ENCODE results near the gene CAVIN3. TPM values are rescaled to one million over a fixed set of nuclear protein-coding genes. Genes with fewer than 3 reads are reported as not detected.

The CAVIN3 gene
- total and polyA plus RNA-seq, 9 of the 15 experiments (the other 6 are each of a cell fraction or from before 2014, with no cell fraction given): 0.13 TPM; not detected in 8

DNA sequence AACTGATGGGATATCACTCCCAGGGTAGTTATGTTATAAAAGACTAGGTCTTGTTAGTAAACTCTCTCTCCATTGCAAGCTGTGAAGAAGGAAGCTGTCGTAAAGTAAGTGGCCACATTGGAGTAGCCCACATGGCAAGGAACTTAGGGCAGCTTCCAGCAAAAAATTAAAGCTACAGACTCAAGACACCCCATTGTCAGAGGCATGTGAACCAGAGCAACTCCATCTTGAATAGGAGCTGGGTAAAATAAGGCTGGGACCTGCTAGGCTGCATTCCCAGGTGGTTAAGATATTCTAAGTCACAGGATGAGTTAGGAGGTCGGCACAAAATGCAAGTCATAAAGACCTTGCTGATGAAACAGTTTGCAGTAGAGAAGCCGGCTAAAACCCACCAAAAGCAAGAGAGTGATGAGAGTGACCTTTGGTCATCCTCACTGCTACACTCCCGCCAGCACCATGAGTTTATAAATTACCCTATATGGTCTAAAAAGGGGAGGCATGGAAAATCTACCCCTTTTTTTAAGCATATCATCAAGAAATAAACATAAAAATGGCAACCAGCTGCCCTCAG, 36.8 kb downstream of the CAVIN3 start (continued):
- TF ChIP-seq, protein P1, sequence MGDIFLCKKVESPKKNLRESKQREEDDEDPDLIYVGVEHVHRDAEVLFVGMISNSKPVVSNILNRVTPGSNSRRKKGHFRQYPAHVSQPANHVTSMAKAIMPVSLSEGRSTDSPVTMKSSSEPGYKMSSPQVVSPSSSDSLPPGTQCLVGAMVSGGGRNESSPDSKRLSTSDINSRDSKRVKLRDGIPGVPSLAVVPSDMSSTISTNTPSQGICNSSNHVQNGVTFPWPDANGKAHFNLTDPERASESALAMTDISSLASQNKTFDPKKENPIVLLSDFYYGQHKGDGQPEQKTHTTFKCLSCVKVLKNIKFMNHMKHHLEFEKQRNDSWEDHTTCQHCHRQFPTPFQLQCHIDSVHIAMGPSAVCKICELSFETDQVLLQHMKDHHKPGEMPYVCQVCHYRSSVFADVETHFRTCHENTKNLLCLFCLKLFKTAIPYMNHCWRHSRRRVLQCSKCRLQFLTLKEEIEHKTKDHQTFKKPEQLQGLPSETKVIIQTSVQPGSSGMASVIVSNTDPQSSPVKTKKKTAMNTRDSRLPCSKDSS (IDR thresholded peaks at IDR 0.05; ENCODE audit: low read depth, partially characterized antibody): no peak
- TF ChIP-seq ZNF175 (CRISPR knock-in tag; IDR thresholded peaks at IDR 0.05; ENCODE audit: low read depth) (peak; percentile 79; the same call in 1 of the 2 replicates), DMBX1 (CRISPR knock-in tag; IDR thresholded peaks at IDR 0.05; ENCODE audit: borderline replicate concordance) (peak; percentile 79; the same call in 1 of the 2 replicates), IRF2 (CRISPR knock-in tag; IDR thresholded peaks at IDR 0.05) (no peak), ZNF583 (CRISPR knock-in tag; IDR thresholded peaks at IDR 0.05) (peak; percentile 72; the same call in 1 of the 2 replicates), SRSF9 (IDR thresholded peaks at IDR 0.05; ENCODE audit: borderline replicate concordance, low read depth, low read length) (no peak), PTTG1 (tag; IDR thresholded peaks at IDR 0.05; ENCODE audit: low read depth) (peak; percentile 52; the same call in 1 of the 2 replicates), POU5F1 (IDR thresholded peaks at IDR 0.05; ENCODE audit: borderline replicate concordance, low read depth, low read length, partially characterized antibody) (no peak), WHSC1 (IDR thresholded peaks at IDR 0.05; ENCODE audit: low read length) (no peak), SMARCA4 (IDR thresholded peaks at IDR 0.05) (no peak), ZNF133 (CRISPR knock-in tag; IDR thresholded peaks at IDR 0.05) (no peak), C11orf30 (IDR thresholded peaks at IDR 0.05; ENCODE audit: low read depth) (peak; percentile 23; the same call in 1 of the 2 replicates), MYBL2 (IDR thresholded peaks at IDR 0.05; ENCODE audit: low read depth) (no peak), MYBL2 (CRISPR knock-in tag; IDR thresholded peaks at IDR 0.05; ENCODE audit: borderline replicate concordance) (no peak), ZKSCAN1 (IDR thresholded peaks at IDR 0.05; ENCODE audit: low read depth, low read length) (no peak), PHB (CRISPR knock-in tag; IDR thresholded peaks at IDR 0.05) (no peak), SAFB (IDR thresholded peaks at IDR 0.05; ENCODE audit: borderline replicate concordance, low read depth, low read length) (no peak)
- TF ChIP-seq, protein P2, sequence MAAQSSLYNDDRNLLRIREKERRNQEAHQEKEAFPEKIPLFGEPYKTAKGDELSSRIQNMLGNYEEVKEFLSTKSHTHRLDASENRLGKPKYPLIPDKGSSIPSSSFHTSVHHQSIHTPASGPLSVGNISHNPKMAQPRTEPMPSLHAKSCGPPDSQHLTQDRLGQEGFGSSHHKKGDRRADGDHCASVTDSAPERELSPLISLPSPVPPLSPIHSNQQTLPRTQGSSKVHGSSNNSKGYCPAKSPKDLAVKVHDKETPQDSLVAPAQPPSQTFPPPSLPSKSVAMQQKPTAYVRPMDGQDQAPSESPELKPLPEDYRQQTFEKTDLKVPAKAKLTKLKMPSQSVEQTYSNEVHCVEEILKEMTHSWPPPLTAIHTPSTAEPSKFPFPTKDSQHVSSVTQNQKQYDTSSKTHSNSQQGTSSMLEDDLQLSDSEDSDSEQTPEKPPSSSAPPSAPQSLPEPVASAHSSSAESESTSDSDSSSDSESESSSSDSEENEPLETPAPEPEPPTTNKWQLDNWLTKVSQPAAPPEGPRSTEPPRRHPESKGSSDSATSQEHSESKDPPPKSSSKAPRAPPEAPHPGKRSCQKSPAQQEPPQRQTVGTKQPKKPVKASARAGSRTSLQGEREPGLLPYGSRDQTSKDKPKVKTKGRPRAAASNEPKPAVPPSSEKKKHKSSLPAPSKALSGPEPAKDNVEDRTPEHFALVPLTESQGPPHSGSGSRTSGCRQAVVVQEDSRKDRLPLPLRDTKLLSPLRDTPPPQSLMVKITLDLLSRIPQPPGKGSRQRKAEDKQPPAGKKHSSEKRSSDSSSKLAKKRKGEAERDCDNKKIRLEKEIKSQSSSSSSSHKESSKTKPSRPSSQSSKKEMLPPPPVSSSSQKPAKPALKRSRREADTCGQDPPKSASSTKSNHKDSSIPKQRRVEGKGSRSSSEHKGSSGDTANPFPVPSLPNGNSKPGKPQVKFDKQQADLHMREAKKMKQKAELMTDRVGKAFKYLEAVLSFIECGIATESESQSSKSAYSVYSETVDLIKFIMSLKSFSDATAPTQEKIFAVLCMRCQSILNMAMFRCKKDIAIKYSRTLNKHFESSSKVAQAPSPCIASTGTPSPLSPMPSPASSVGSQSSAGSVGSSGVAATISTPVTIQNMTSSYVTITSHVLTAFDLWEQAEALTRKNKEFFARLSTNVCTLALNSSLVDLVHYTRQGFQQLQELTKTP (IDR thresholded peaks at IDR 0.05; ENCODE audit: low read depth in 1 of 2, partially characterized antibody in 2 of 2): no peak
- TF ChIP-seq, protein P3, sequence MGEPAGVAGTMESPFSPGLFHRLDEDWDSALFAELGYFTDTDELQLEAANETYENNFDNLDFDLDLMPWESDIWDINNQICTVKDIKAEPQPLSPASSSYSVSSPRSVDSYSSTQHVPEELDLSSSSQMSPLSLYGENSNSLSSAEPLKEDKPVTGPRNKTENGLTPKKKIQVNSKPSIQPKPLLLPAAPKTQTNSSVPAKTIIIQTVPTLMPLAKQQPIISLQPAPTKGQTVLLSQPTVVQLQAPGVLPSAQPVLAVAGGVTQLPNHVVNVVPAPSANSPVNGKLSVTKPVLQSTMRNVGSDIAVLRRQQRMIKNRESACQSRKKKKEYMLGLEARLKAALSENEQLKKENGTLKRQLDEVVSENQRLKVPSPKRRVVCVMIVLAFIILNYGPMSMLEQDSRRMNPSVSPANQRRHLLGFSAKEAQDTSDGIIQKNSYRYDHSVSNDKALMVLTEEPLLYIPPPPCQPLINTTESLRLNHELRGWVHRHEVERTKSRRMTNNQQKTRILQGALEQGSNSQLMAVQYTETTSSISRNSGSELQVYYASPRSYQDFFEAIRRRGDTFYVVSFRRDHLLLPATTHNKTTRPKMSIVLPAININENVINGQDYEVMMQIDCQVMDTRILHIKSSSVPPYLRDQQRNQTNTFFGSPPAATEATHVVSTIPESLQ (CRISPR knock-in tag; IDR thresholded peaks at IDR 0.05): no peak
- TF ChIP-seq, protein P4, sequence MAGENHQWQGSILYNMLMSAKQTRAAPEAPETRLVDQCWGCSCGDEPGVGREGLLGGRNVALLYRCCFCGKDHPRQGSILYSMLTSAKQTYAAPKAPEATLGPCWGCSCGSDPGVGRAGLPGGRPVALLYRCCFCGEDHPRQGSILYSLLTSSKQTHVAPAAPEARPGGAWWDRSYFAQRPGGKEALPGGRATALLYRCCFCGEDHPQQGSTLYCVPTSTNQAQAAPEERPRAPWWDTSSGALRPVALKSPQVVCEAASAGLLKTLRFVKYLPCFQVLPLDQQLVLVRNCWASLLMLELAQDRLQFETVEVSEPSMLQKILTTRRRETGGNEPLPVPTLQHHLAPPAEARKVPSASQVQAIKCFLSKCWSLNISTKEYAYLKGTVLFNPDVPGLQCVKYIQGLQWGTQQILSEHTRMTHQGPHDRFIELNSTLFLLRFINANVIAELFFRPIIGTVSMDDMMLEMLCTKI (IDR thresholded peaks at IDR 0.05; ENCODE audit: partially characterized antibody): no peak

Measured in K562 (cell line).